Ishikawa (cell line): Measurements from ENCODE around the gene ZMAT3.

Experiments used
- CEBPB ChIP-seq: IDR thresholded peaks from 2 replicates; pipeline ENCODE4 v1.6.1; 2012
- EGR1 ChIP-seq: IDR thresholded peaks from 2 replicates; pipeline ENCODE4 v1.6.1; 2012
- EP300 ChIP-seq: IDR thresholded peaks from 2 replicates; pipeline ENCODE4 v1.6.1; 2012; ENCODE audit warnings: borderline replicate concordance
- FOXM1 ChIP-seq: IDR thresholded peaks from 2 replicates; pipeline ENCODE4 v1.6.1; 2012; ENCODE audit warnings: low read depth, borderline replicate concordance
- MAX ChIP-seq: IDR thresholded peaks from 2 replicates; pipeline ENCODE4 v1.6.1; 2012
- RAD21 ChIP-seq: IDR thresholded peaks from 2 replicates; pipeline ENCODE4 v1.6.1; 2012; ENCODE audit warnings: low read depth
- REST ChIP-seq: IDR thresholded peaks from 2 replicates; pipeline ENCODE4 v1.6.1; 2012; ENCODE audit warnings: low read depth, mild to moderate bottlenecking
- TEAD4 ChIP-seq: IDR thresholded peaks from 2 replicates; pipeline ENCODE4 v1.6.1; 2012
- USF1 ChIP-seq: IDR thresholded peaks from 2 replicates; pipeline ENCODE4 v1.6.1; 2012

- no peak for TF ChIP-seq FOXM1
- no peak for TF ChIP-seq RAD21
- TF ChIP-seq USF1, result no peak
- no peak for TF ChIP-seq REST
- TF ChIP-seq TEAD4, result no peak
- no peak for TF ChIP-seq EGR1
- no peak for TF ChIP-seq EP300
- no peak for TF ChIP-seq MAX
- no peak for TF ChIP-seq CEBPB
Measured at GRCh38 chr3:179020112-179020511, 51.5 kb downstream of the ZMAT3 start.
